PFSK-1 (cell line): ENCODE data around the gene ACAP2.

Experiments
- FOXP2 ChIP-seq: optimal IDR thresholded peaks from 2 replicates; pipeline ENCODE3; 2011; ENCODE audit warnings: borderline replicate concordance, control low read depth, inconsistent platforms; ENCODE audit not compliant: insufficient read depth; ENCODE audit errors: extremely low read length, extremely low read depth
- POLR2AphosphoS5 ChIP-seq: IDR thresholded peaks from 2 replicates; pipeline ENCODE4 v1.6.1; 2012; ENCODE audit warnings: low read depth, mild to moderate bottlenecking, control low read depth, low read length, moderate library complexity
- REST ChIP-seq, 2 experiments: IDR thresholded peaks; 2 replicates each; pipeline versions ENCODE4 v1.6.1 to v1.8.0; 2011 to 2012; ENCODE audit warnings: low read depth in 2 of 2, low read length in 2 of 2, control low read depth in 1 of 2, inconsistent platforms in 1 of 2, mild to moderate bottlenecking in 1 of 2, moderate library complexity in 1 of 2; ENCODE audit not compliant: insufficient read depth in 1 of 2
- SIN3A ChIP-seq: IDR thresholded peaks from 2 replicates; pipeline ENCODE4 v1.6.1; 2012; ENCODE audit warnings: mild to moderate bottlenecking, low read length, moderate library complexity, borderline replicate concordance; ENCODE audit not compliant: insufficient read depth
- TAF1 ChIP-seq: IDR thresholded peaks from 2 replicates; pipeline ENCODE4 v1.6.1; 2012; ENCODE audit warnings: low read length, control low read depth, borderline replicate concordance; ENCODE audit not compliant: insufficient read depth

The ACAP2 gene

GRCh38 chr3:195269375-195270078 lies 173.3 kb downstream of the ACAP2 start:
- no peak for TF ChIP-seq TAF1
- TF ChIP-seq SIN3A = no peak

- TF ChIP-seq SIN3A (no peak), TAF1 (no peak), POLR2AphosphoS5 (no peak), REST (IDR thresholded peaks at IDR 0.05; ENCODE audit: insufficient read depth in 1 of 2, low read depth in 2 of 2, low read length in 2 of 2) (no peak), FOXP2 (no peak)
Measured at GRCh38 chr3:195268576-195269309, 174.1 kb downstream of the ACAP2 start.

GRCh38 chr3:195267096-195267495 lies 175.7 kb downstream of the ACAP2 start:
- TF ChIP-seq POLR2AphosphoS5 (no peak), FOXP2 (no peak), REST (IDR thresholded peaks at IDR 0.05; ENCODE audit: insufficient read depth in 1 of 2, low read depth in 2 of 2, low read length in 2 of 2) (no peak), TAF1 (no peak), SIN3A (no peak)

- no peak for TF ChIP-seq SIN3A
- TF ChIP-seq TAF1 = no peak
- TF ChIP-seq POLR2AphosphoS5 = no peak
- TF ChIP-seq FOXP2 = no peak
- TF ChIP-seq REST (IDR thresholded peaks at IDR 0.05; ENCODE audit: insufficient read depth in 1 of 2, low read depth in 2 of 2, low read length in 2 of 2) = no peak
Measured at GRCh38 chr3:195266428-195266827, 176.4 kb downstream of the ACAP2 start.

- TF ChIP-seq SIN3A = no peak
- no peak for TF ChIP-seq TAF1
- TF ChIP-seq REST (IDR thresholded peaks at IDR 0.05; ENCODE audit: insufficient read depth in 1 of 2, low read depth in 2 of 2, low read length in 2 of 2) = no peak
- no peak for TF ChIP-seq FOXP2
- TF ChIP-seq POLR2AphosphoS5 = no peak
Measured at GRCh38 chr3:195265363-195265976, 177.3 kb downstream of the ACAP2 start.
